GM10847 (cell line): Measurements from ENCODE around the gene NR3C2.

Source experiments
- POLR2A ChIP-seq: IDR thresholded peaks from 2 replicates; pipeline ENCODE4 v1.6.1; 2011; ENCODE audit not compliant: insufficient read length; ENCODE audit errors: extremely low read depth

NR3C2 gene

DNA sequence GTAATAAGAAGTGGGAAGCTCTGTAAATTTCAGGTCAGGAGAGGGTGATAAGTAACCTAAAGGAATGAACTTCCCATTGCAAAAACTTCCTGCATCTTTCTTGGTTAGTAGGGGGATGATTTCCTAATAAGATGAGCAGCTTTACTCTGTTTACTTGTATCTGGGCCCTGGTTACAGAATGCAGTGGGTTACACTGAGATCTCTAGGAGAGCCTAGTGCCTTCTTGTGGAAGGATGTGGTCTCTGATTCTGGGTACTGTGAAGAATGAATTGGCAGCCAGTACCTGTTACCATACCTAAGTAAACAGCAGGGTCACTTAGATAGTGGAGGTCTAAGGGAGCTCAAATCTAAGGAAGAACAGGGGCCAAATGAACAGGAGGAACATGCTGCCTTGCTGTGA, 389.8 kb downstream of the NR3C2 start:
- TF ChIP-seq POLR2A = no peak

GRCh38 chr4:148051403-148051802, 390.8 kb downstream of the NR3C2 start:
- TF ChIP-seq POLR2A = no peak

DNA sequence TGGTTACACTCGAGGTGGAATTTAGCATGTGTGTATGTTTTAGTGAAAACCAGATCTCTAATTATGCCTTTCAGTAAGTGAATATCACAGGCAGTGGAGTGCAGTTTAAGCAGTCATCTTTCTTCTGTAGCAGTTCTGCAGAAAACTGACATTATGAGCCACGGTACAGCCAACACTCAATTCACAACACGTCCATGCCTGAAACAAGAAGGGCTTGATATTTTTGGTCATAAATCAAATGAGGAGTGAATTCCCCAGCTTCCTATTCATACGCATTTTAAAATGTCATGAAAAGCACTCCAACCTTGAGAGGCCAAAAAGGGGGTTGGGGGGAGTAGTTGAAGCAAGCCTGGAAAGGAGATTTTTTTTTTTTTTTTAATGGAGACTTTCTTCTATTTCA, 393.6 kb downstream of the NR3C2 start:
- TF ChIP-seq POLR2A = no peak

DNA sequence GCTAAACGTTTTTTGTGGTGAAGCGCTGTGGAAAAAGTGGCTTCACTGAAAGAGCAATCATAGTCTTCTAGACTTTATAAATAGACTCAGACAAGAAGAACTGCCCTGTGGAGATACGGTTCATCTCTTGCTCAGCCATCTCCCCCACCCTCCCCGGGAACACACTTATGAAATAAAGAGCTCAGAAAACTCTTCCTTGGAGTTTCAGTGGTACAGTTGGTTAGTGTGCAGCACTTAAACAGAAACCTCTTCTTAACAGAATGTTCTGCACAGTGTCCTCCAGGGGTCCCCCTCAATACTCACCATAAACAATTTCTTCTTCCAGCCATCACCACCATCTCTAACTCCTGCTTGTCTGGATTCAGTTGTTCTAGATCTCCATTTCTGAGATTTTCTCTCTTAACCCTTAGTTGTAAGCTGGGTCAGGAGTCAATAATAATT, 397.3 kb downstream of the NR3C2 start:
- no peak for TF ChIP-seq POLR2A

DNA sequence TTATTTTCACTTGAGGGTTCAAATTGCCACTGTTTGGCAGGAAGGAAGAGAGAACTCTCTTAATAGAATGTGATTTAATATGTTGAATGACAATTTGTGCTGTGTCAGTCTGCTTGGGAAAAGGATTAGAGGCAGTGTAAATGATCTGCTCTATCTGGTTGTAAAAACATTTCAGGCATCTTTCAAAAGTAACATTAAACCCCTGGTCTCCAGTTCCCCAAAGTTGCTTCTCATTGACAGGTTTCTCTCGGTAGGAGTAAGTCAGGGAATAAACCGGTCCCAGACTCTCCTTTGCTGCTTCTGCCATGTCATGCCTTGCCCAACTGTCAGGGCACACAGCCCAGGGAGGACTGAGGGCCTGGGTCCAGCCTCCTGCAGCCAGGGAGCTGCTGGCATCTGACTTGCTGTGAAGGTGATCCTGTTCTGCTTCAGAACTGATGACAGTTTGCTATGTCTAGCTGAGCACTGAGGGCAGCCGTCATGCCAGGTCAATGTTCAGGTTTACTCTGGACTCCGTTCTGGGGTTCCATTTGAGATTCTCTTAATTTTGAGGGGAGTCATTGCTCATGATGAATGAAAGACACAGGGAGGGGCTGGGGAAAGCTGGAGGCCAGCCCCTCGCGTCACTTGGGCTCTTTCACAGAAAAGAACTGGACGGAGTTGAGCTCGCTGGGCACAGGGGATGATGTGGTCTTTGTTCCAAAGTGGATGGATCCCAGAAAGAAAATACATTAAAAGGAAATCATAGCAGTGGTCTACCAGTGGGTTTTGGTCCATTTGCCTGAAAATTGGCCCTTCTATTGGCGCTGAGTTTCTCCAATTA, 397.9 kb downstream of the NR3C2 start:
- no peak for TF ChIP-seq POLR2A

DNA sequence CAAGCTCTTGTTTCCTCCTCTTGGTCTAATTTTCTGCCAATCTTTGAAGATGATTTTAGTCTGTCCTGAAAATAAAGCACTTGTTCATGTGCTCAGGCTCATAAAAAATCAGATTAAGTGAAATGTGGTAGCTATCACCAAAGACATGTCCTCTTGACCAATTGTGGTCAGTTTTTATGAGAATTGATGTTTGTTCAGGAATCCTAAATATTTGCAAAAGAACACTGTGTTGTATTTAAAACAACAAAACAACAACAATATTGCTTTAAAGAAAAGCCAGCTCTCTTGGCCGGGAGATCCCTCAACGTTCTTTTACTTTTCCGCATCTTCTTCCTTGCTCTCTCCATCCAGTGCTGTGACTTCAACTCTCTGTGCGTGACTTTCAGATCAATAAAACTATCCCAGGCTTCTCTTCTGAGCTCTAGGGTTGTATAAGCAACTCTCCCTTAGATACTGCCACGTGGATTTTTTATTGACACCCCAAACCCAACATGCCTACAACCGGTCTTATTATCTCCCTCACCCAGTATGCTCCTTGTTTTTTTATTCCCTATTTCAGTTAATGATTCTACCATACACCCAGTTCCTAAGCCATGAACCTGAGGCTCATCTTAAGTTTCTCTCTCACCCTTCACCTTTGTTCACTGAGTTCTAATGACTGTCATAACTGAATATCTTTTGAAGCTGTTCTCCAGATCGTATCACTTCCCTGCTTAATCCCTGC, 400.4 kb downstream of the NR3C2 start:
- no peak for TF ChIP-seq POLR2A

DNA sequence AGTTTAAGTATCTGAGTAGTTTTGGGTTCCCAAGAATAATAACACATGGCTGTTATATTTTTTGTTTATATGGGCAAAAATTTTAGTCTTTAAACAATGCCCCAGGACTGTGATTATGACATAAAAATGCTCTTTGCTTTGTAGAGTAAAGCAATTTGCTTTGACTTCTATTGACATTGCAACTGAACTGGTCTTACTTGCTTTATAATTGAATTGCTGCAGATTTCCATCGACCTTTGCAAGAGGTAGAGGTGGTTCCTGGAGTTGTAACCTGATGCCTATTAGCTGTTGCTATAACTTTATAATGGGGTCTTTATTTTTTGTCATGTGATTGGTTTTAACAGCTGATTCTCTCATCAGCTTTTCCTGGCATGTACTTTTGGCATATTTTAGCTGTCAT, 407.4 kb downstream of the NR3C2 start:
- TF ChIP-seq POLR2A = no peak

GRCh38 chr4:148030193-148030873, 411.9 kb downstream of the NR3C2 start:
- no peak for TF ChIP-seq POLR2A

DNA sequence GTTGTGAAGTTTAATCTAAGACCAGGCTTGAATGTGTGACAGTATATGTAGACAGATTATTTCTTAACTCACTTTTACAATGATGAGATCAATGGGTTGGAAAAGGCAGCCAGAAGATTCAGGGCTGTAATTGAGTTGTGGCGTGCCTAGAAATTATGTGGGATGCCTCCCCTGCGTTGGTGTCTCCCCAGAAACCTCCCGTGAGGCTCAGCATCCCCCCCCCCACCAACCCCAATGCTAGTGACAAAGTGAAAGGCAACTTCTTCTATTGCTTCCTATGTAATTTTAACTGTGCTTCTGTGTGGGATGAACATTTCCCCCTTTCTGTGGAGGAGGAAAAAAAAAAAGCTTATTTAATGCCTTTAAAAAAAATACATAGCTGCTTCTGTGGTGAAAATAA, 412.4 kb downstream of the NR3C2 start:
- TF ChIP-seq POLR2A = no peak
